KOPT-K1 (cell line): ENCODE data around the gene GOLGB1.

ENCODE experiments used
- H3K27ac ChIP-seq: fragments of 200-600 bp; sonication (generic); 2 replicates; pipeline ENCODE4 v1.5.1; 2016; ENCODE audit warnings: antibody characterized with exemption, mild to moderate bottlenecking, low read depth, low read length; ENCODE audit not compliant: poor library complexity, severe bottlenecking
- H3K36me3 ChIP-seq: fragments of 200-600 bp; sonication (generic); 2 replicates; pipeline ENCODE4 v1.5.1; 2017; ENCODE audit warnings: antibody characterized with exemption, mild to moderate bottlenecking, low read length, moderate library complexity; ENCODE audit not compliant: insufficient read depth
- H3K9me3 ChIP-seq: fragments of 200-600 bp; sonication (generic); 2 replicates; pipeline ENCODE4 v1.5.1; 2017; ENCODE audit warnings: antibody characterized with exemption, low read length, mild to moderate bottlenecking; ENCODE audit not compliant: insufficient read depth, poor library complexity, severe bottlenecking

The GOLGB1 gene

DNA sequence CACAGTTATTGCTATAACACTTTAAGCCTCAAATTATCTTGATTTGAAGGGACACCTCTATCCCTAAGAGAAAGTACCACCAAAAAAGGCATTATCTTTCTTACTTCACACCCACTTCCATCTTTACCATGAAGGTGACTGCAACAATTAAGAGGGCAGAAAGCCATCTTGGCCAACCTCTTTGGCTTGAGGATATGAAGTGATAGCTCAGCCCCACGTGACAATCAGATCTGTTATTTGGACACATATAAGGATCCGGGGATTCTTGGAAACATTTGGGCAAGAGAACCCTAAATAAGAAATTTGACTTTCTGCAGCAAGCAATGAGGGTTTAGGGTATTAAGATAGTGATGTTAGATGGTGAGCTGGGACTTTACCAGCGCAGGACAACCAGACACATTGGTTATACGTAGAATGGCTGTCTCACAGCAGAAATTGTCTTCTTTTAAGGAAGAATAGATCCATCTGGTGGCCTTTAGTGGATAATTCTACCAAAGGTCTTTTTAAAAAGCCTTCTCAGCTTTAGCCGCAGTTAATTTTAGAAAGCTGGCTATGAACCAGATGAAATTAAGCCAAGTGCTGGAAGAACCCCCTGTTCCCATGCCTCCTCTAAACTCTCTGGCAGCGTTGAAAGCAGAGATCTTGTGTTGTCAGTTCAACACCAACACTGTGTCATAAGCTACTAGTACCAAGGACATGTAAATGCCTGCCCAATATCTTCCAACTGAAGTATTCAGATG lies 101.2 kb downstream of the GOLGB1 start:
- Histone ChIP-seq H3K36me3 (peaks cover 84% of the 10 kb centered on the region), H3K9me3 (no peaks in the 10 kb centered on the region), H3K27ac (no peak overlapping the region)

DNA sequence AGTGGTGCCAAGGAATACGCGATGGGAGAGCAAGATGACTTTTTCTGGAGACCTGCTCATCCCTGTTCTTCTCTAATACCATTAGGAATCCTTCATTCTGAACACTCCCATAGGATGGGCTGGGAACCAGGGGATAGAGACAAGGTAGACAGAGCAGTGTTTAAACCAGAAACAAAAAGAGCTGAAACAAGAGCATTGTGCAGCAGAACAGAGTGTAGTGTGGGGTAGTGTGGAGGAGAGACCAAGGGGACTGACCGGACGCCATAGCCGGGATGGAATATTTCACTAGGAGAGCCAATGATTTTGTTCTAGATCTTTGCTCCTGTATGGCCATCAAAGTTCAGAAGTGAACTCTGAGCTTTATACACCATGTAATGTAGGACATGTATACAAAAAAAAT lies 104.5 kb downstream of the GOLGB1 start:
- H3K27ac ChIP-seq, result no peak overlapping the region
- H3K36me3 ChIP-seq, result peaks cover 82% of the 10 kb centered on the region
- H3K9me3 ChIP-seq, result no peaks in the 10 kb centered on the region

- Histone ChIP-seq H3K36me3 (peaks cover 84% of the 10 kb centered on the region), H3K27ac (no peak overlapping the region), H3K9me3 (no peaks in the 10 kb centered on the region)
These were observed 106.8 kb downstream of the GOLGB1 start for GRCh38 chr3:121642601-121643314.

GRCh38 chr3:121641127-121641526 lies 108.4 kb downstream of the GOLGB1 start:
- H3K27ac ChIP-seq, result no peak overlapping the region
- peaks cover 91% of the 10 kb centered on the region for H3K36me3 ChIP-seq
- no peaks in the 10 kb centered on the region for H3K9me3 ChIP-seq

GRCh38 chr3:121637922-121638321 lies 111.6 kb downstream of the GOLGB1 start:
- Histone ChIP-seq H3K27ac (no peak overlapping the region), H3K36me3 (peaks cover 96% of the 10 kb centered on the region), H3K9me3 (no peaks in the 10 kb centered on the region)

DNA sequence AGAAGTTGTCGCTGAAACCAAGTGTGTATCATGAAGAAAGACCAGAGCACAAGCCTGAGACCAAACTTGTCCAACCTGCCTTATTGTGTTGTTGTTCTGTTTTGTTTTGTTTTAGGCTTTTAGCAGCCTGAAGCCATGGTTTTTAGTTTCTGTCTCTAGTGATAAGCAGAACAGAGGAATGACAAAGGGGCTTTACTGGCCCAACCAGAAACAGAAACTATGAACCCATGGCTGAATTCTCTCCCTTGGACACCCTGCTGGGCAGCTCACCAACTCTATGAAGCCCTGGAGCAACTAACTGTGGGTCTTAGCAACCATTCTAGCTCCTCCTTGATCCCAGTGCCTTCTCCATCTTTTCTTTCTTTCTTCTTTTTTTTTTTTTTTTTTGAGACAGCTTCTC lies 119.2 kb downstream of the GOLGB1 start:
- no peak overlapping the region for H3K27ac ChIP-seq
- peaks cover 63% of the 10 kb centered on the region for H3K36me3 ChIP-seq
- H3K9me3 ChIP-seq, result no peaks in the 10 kb centered on the region

DNA sequence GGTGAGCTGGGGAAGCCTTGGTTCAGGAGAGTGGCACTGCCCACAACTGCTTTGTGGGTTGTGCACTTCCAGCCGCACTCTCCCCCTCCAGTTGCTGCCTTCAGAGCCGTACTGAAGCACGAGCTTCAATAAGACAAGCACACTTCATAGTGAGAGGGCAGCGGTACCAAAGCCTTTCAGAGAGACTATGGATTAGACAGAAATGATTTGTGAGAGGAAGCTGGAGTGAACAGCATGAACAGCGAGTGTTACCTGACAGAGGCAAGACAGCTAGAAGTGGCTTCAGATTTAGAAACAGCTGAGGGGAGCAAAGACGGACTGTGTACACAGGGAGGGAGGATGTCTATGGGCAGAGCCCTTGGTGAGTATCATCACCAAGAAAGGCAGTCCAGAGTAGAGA lies 119.9 kb downstream of the GOLGB1 start:
- Histone ChIP-seq H3K27ac (no peak overlapping the region), H3K36me3 (peaks cover 56% of the 10 kb centered on the region), H3K9me3 (no peaks in the 10 kb centered on the region)

DNA sequence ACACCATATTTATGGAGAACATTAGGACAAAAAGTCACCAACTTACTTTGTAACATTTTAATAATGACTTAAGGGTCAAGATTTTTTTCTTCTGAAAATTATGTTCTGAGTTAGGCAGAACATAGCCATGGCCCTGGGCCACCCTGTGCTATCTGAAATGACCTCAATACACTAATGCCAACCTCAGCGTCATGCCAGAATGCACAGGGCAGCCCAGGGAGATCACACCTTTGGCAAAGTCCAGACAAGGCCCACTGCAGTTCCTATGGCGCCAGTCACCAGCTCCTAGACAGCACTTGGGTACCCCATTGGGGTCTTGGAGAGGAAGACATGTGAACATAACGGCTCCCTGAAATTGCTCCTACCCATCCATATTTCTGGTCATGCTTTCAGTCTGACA lies 121.9 kb downstream of the GOLGB1 start:
- no peaks in the 10 kb centered on the region for H3K9me3 ChIP-seq
- no peak overlapping the region for H3K27ac ChIP-seq
- peaks cover 36% of the 10 kb centered on the region for H3K36me3 ChIP-seq

- Histone ChIP-seq H3K9me3 (no peaks in the 10 kb centered on the region), H3K36me3 (peaks cover 32% of the 10 kb centered on the region), H3K27ac (no peak overlapping the region)
These were observed 122.3 kb downstream of the GOLGB1 start for GRCh38 chr3:121627211-121627610.

- no peak overlapping the region for H3K27ac ChIP-seq
- H3K36me3 ChIP-seq, result peaks cover 25% of the 10 kb centered on the region
- H3K9me3 ChIP-seq, result no peaks in the 10 kb centered on the region
These were observed 123.0 kb downstream of the GOLGB1 start for GRCh38 chr3:121626495-121626894.

GRCh38 chr3:121624147-121624899 lies 125.2 kb downstream of the GOLGB1 start:
- 0 out of 2 replicates have a peak, but pooled peaks cover 4% of the 10 kb centered on the region for H3K36me3 ChIP-seq

GRCh38 chr3:121621491-121621890 lies 128.1 kb downstream of the GOLGB1 start:
- Histone ChIP-seq H3K27ac (no peak overlapping the region), H3K9me3 (no peaks in the 10 kb centered on the region), H3K36me3 (no peaks in the 10 kb centered on the region)

More at GRCh38 chr3:121624147-121624899, 125.2 kb downstream of the GOLGB1 start:
- Histone ChIP-seq H3K9me3 (no peaks in the 10 kb centered on the region), H3K27ac (no peak overlapping the region)

GRCh38 chr3:121619691-121620090 lies 129.8 kb downstream of the GOLGB1 start:
- no peaks in the 10 kb centered on the region for H3K9me3 ChIP-seq
- H3K36me3 ChIP-seq, result no peaks in the 10 kb centered on the region
- no peak overlapping the region for H3K27ac ChIP-seq
